Kidney (tissue), 14 donors: Measurements from ENCODE around the gene RILP. TPM values are rescaled to one million over a fixed set of nuclear protein-coding genes. Genes with fewer than 3 reads are reported as not detected.

Source experiments
- DNase-seq, 5 donors: peaks; one replicate each; pipeline ENCODE4 v3.0.0-alpha.2; 2013 to 2020
- FAIRE-seq: peaks from 2 replicates; lab custom pipeline; 2012; peaks lifted over from hg19 to GRCh38; lab: Jason Lieb, UNC
- H3K27ac ChIP-seq, 2 donors: one replicate each; pipeline ENCODE4 v1.7.0; 2013; ENCODE audit warnings: low read depth in 2 of 2, low read length in 2 of 2, inconsistent platforms in 1 of 2
- H3K27me3 ChIP-seq: one replicate; pipeline ENCODE4 v1.7.1; 2013; ENCODE audit warnings: low read length, inconsistent platforms; ENCODE audit not compliant: control insufficient read depth, insufficient read depth
- H3K36me3 ChIP-seq, 3 donors: one replicate each; pipeline versions ENCODE4 v1.7.0 to v1.7.1; 2013; ENCODE audit warnings: low read length in 3 of 3, control low read depth in 1 of 3, inconsistent platforms in 1 of 3; ENCODE audit not compliant: insufficient read depth in 3 of 3, control insufficient read depth in 2 of 3
- H3K4me1 ChIP-seq, 3 donors: one replicate each; pipeline versions ENCODE4 v1.7.0 to v1.7.1; 2013; ENCODE audit warnings: low read length in 3 of 3, inconsistent platforms in 1 of 3, low read depth in 1 of 3; ENCODE audit not compliant: control insufficient read depth in 2 of 3, insufficient read depth in 2 of 3
- H3K4me3 ChIP-seq, 3 donors: one replicate each; pipeline versions ENCODE4 v1.7.0 to v1.8.1; 2013; ENCODE audit warnings: low read length in 3 of 3, control low read depth in 1 of 3, inconsistent platforms in 1 of 3
- H3K9ac ChIP-seq, 3 donors: one replicate each; pipeline versions ENCODE4 v1.7.0 to v1.7.1; 2013; ENCODE audit warnings: low read length in 3 of 3, control low read depth in 1 of 3, inconsistent platforms in 1 of 3
- H3K9me3 ChIP-seq, 3 donors: one replicate each; pipeline versions ENCODE4 v1.7.0 to v1.7.1; 2013; ENCODE audit warnings: low read length in 3 of 3, control low read depth in 1 of 3, inconsistent platforms in 1 of 3; ENCODE audit not compliant: control insufficient read depth in 2 of 3, insufficient read depth in 1 of 3
- CTCF ChIP-seq: IDR thresholded peaks from 3 replicates; pipeline ENCODE4 v1.5.1; 2012; ENCODE audit warnings: mild to moderate bottlenecking, moderate library complexity, borderline replicate concordance; ENCODE audit not compliant: insufficient read depth; ENCODE audit errors: extremely low read depth
- intact Hi-C: fragments of 100-400 bp; cut with DNase I; formaldehyde crosslinking; loops from one replicate; pipeline ENCODE4 v1.11.1; 2022
- polyA plus RNA-seq: library from polyadenylated mRNA; stranded (reverse); fragments of 350-450 nt; fragmentation: Illumina TruSeq; extraction: RNeasy Lipid Tissue Mini Kit (QIAGEN cat#74804); gene quantifications from one replicate; pipeline ENCODE4 v1.2.3, GENCODE V29; 2014; ENCODE audit warnings: low read depth, low replicate concordance; ENCODE audit not compliant: insufficient read depth
- total RNA-seq: library from RNA; stranded (reverse); fragmentation: NEBNext Ultra II Directional; extraction: Animal tissue kit (Norgen Biotek cat#: 25700); gene quantifications from one replicate; pipeline ENCODE4 v1.2.1, GENCODE V29; 2021
- donor health status: control.
- donor health status: control.
- donor health status: control.
- donor health status: control.
- donor health status: control.
- donor health status: DM: yes; HTN: yes; CAD: no.
- donor health status: Normal renal cell carcinoma (clear cell type).

Gene RILP
- total and polyA plus RNA-seq, 2 donors from 2014 or later = 17.1 to 26.6 TPM

- Histone ChIP-seq H3K9ac (peak overlapping the region; percentile 30 to 90 (median 82)), H3K9me3 (no peaks in the 10 kb centered on the region), H3K27me3 (no peaks in the 10 kb centered on the region), H3K4me3 (peak overlapping the region; percentile 39 to 88 (median 65)), H3K27ac (peak overlapping the region; percentile 91 to 93), H3K4me1 (peaks cover 0 to 26% (median 14%) of the 10 kb centered on the region in 3 donors), H3K36me3 (peaks cover 0 to 7% (median 2%) of the 10 kb centered on the region in 3 donors)
- DNase-seq (peak; percentile 97 to 99 (median 98)), FAIRE-seq (no peak)
- peak; percentile 18 for TF ChIP-seq CTCF
- intact Hi-C loops = no loop called here
Measured at GRCh38 chr17:1628856-1629503, 20.7 kb downstream of the RILP start.

- peaks cover 0 to 7% (median 2%) of the 10 kb centered on the region in 3 donors for H3K36me3 ChIP-seq
- DNase-seq (peak; percentile 92 to 97 (median 95)), FAIRE-seq (no peak)
- no peak for TF ChIP-seq CTCF
- peaks cover 0 to 27% (median 14%) of the 10 kb centered on the region in 3 donors for H3K4me1 ChIP-seq
- H3K9me3 ChIP-seq = no peaks in the 10 kb centered on the region
- H3K27ac ChIP-seq = peak within 1 kb of the TSS; percentile 91 to 93
- intact Hi-C loops = no loop called here
- H3K27me3 ChIP-seq = no peaks in the 10 kb centered on the region
- peak within 1 kb of the TSS; percentile 60 to 88 (median 88) for H3K4me3 ChIP-seq
- peak within 1 kb of the TSS; percentile 30 to 90 (median 82) for H3K9ac ChIP-seq
Measured at GRCh38 chr17:1627982-1628855, 21.4 kb downstream of the RILP start, which contains the start of gene SLC43A2. SLC43A2 (minus strand) TSS chr17:1628834; CDS start chr17:1627874, 960 bp downstream.

GRCh38 chr17:1627182-1627981 lies 22.3 kb downstream of the RILP start:
- H3K9ac ChIP-seq = peak overlapping the region in 2 of 3 donors; percentile 67 to 90
- no peak for FAIRE-seq

More at GRCh38 chr17:1627182-1627981, 22.3 kb downstream of the RILP start:
- H3K27me3 ChIP-seq = no peaks in the 10 kb centered on the region
- DNase-seq = peak in 1 of 5 donors; percentile 64
- peaks cover 0 to 27% (median 14%) of the 10 kb centered on the region in 3 donors for H3K4me1 ChIP-seq
- H3K4me3 ChIP-seq = peak overlapping the region in 2 of 3 donors; percentile 88
- H3K36me3 ChIP-seq = peaks cover 0 to 7% (median 2%) of the 10 kb centered on the region in 3 donors
- TF ChIP-seq CTCF = no peak
- intact Hi-C loops = no loop called here
- no peaks in the 10 kb centered on the region for H3K9me3 ChIP-seq
- H3K27ac ChIP-seq = peak overlapping the region; percentile 91 to 93
